ENCODE measurements around the gene CAMTA2. TPM values are rescaled to one million over a fixed set of nuclear protein-coding genes. Genes with fewer than 3 reads are reported as not detected.

CAMTA2 gene
- total RNA-seq, 2 experiments from 2014 or later, result 9.7 to 44.3 TPM

DNA sequence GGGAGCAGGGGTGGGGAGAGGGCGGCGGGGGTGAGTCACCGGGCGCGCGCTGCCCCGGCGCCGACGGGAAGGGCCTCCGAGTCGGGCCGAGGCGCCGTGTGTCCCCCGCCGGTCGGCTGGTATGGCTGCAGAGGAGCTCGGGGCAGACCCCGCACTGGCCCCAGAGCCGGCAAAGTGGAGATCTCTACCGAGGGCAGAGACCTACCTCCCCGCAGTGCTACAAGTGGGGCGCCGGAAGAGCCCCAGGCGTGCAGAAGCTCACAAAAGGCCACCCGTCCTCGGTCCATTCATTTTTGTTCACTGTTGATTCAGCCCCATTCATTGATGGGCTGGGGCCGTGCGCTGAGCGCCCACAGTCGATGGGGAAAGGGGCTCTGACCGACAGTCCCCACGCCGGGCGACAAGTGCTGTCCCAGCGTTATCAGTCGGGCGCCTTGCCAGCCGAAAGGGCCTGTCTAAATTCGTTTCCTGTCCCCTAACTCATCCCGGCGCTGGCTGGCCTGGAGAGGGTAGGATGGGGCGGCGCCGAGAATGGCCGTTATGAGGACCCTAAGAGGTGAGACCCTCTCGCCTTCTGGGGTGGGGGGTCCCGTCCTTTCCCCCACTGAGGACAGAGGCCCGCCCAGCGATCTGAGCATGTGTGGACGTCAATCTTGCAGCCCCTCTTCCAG, 37.3 kb downstream of the CAMTA2 start:
- Histone ChIP-seq H3K9me2 (ENCODE audit: insufficient read depth, low read length) (no peaks in the 10 kb centered on the region), H3K27ac (ENCODE audit: low read depth, low read length, poor library complexity, severe bottlenecking) (peak overlapping the region; percentile 99), H3K36me3 (ENCODE audit: insufficient read depth, low read length) (peaks cover 30% of the 10 kb centered on the region), H3K79me2 (ENCODE audit: insufficient read depth, low read depth, low read length) (peaks cover 31% of the 10 kb centered on the region), H3K4me3 (ENCODE audit: low read depth, low read length, poor library complexity, severe bottlenecking) (peak overlapping the region; percentile 100), H2AFZ (ENCODE audit: low read length) (peak overlapping the region; percentile 48; the same call in 1 of the 2 replicates), H4K20me1 (ENCODE audit: insufficient read depth, low read length) (peaks cover 16% of the 10 kb centered on the region), H3K4me2 (ENCODE audit: low read length) (peak overlapping the region; percentile 93), H3K9me3 (ENCODE audit: low read length) (no peaks in the 10 kb centered on the region), H3K4me1 (ENCODE audit: insufficient read depth, low read length, poor library complexity, severe bottlenecking) (peaks cover 36% of the 10 kb centered on the region)
- intact Hi-C loops (cut with micrococcal nuclease; ENCODE audit: unreplicated experiment), result no loop called here
- TF ChIP-seq, protein P1, sequence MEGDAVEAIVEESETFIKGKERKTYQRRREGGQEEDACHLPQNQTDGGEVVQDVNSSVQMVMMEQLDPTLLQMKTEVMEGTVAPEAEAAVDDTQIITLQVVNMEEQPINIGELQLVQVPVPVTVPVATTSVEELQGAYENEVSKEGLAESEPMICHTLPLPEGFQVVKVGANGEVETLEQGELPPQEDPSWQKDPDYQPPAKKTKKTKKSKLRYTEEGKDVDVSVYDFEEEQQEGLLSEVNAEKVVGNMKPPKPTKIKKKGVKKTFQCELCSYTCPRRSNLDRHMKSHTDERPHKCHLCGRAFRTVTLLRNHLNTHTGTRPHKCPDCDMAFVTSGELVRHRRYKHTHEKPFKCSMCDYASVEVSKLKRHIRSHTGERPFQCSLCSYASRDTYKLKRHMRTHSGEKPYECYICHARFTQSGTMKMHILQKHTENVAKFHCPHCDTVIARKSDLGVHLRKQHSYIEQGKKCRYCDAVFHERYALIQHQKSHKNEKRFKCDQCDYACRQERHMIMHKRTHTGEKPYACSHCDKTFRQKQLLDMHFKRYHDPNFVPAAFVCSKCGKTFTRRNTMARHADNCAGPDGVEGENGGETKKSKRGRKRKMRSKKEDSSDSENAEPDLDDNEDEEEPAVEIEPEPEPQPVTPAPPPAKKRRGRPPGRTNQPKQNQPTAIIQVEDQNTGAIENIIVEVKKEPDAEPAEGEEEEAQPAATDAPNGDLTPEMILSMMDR (conservative IDR thresholded peaks at IDR 0.05; ENCODE audit: low read length), result no peak
- TF ChIP-seq EZH2phosphoT487 (IDR thresholded peaks at IDR 0.05; ENCODE audit: borderline replicate concordance, low read depth, low read length), result no peak
- CTCF ChIA-PET (ENCODE audit: unreplicated experiment), result no interaction called here
- peak; percentile 51 for DNase-seq (ENCODE audit: low spot score)
- POLR2A ChIA-PET, result interaction anchor here (3.8 to 5.9 kb wide), 2 partner anchors 10 to 17 kb away, joined by 18 to 51 read pairs; partner anchors contain the start of genes RNF167, SLC25A11 and SPAG7
- no TSS peak for BruUV-seq (replicated peaks)

DNA sequence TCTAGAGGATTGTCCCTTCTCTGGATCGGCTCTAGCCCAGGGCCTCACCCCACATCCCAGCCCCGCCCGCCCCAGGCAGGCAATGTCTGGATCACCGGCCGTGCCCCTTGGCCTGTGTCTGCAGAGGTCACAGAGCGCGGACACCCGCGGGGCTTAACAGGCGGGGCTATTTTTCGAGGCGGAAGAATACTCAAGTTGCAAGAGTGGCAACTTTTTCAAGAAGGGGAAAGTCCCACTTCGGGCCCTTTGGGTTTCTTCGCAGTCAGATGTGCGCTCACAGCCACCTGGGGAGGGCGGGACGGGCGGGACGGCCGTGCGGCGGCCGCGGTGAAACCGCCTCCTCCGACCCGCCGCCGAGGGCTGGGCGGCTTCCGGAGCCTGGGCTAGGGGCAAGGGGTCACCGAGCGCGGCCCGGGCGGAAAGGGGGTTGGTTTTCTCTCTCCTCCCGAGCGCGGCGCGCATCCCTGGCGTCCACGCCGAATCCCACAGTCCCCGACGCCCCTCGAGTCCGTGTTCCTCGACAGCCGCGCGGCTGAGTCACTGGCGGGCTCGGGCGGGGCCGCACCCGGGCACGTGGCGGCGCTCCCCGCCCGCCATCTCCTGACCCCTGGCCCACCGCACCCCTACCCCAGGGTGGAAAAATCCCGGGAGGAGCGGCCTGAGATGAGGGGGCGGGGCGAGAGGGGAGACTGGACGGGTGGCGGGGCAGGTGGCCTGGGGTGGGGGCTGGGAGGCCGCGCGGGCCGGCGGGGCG, 38.0 kb downstream of the CAMTA2 start:
- peak overlapping the region; percentile 100 for H3K4me3 ChIP-seq (ENCODE audit: low read depth, low read length, poor library complexity, severe bottlenecking)
- H4K20me1 ChIP-seq (ENCODE audit: insufficient read depth, low read length), result peaks cover 19% of the 10 kb centered on the region
- no peaks in the 10 kb centered on the region for H3K9me2 ChIP-seq (ENCODE audit: insufficient read depth, low read length)
- no TSS peak for BruUV-seq (replicated peaks)
- TF ChIP-seq EZH2phosphoT487 (IDR thresholded peaks at IDR 0.05; ENCODE audit: borderline replicate concordance, low read depth, low read length), result no peak
- TF ChIP-seq, protein P1 (conservative IDR thresholded peaks at IDR 0.05; ENCODE audit: low read length), result no peak
- peaks cover 35% of the 10 kb centered on the region for H3K79me2 ChIP-seq (ENCODE audit: insufficient read depth, low read depth, low read length)
- no peaks in the 10 kb centered on the region for H3K9me3 ChIP-seq (ENCODE audit: low read length)
- peak overlapping the region; percentile 99 for H3K27ac ChIP-seq (ENCODE audit: low read depth, low read length, poor library complexity, severe bottlenecking)
- ChIA-PET POLR2A (interaction anchor here (3.8 to 5.9 kb wide), 2 partner anchors 10 to 18 kb away, joined by 18 to 51 read pairs; partner anchors contain the start of genes RNF167, SLC25A11 and SPAG7), CTCF (ENCODE audit: unreplicated experiment) (no interaction called here)
- peaks cover 44% of the 10 kb centered on the region for H3K4me1 ChIP-seq (ENCODE audit: insufficient read depth, low read length, poor library complexity, severe bottlenecking)
- peaks cover 37% of the 10 kb centered on the region for H3K36me3 ChIP-seq (ENCODE audit: insufficient read depth, low read length)
- intact Hi-C loops (cut with micrococcal nuclease; ENCODE audit: unreplicated experiment), result loop anchor here (1.0 to 10.0 kb wide), 2 partner anchors 18 to 245 kb away; partner anchors contain the start of genes SPAG7 and ZNF594
- DNase-seq (ENCODE audit: low spot score), result peak; percentile 93
- H3K4me2 ChIP-seq (ENCODE audit: low read length), result peak overlapping the region; percentile 93
- H2AFZ ChIP-seq (ENCODE audit: low read length), result peak overlapping the region; percentile 15; the same call in 1 of the 2 replicates
